GM12892 (cell line): ENCODE results near the gene ZNF254.

Experiments
- POLR2A ChIP-seq: IDR thresholded peaks from 2 replicates; pipeline ENCODE4 v1.6.1; 2011; ENCODE audit warnings: low read depth, low read length, control low read depth
- POLR2AphosphoS5 ChIP-seq: IDR thresholded peaks from 2 replicates; pipeline ENCODE4 v1.6.1; 2011; ENCODE audit warnings: low read depth, low read length, control low read depth

- TF ChIP-seq POLR2AphosphoS5 (no peak), POLR2A (no peak)
Measured at GRCh38 chr19:24054044-24054935, 32.7 kb upstream of the ZNF254 start.
